ENCODE results near the gene SSH2. TPM values are rescaled to one million over a fixed set of nuclear protein-coding genes. Genes with fewer than 3 reads are reported as not detected.

Gene SSH2
- total RNA-seq, 1 donor from 2014 or later: 15.5 TPM

- FAIRE-seq (no peak), DNase-seq (ENCODE audit: low spot score in 2 of 2) (no peak)
These were observed 211.5 kb downstream of the SSH2 start for GRCh38 chr17:29718446-29719039.

- FAIRE-seq (no peak), DNase-seq (ENCODE audit: low spot score in 2 of 2) (no peak)
These were observed 212.2 kb downstream of the SSH2 start for GRCh38 chr17:29717817-29718216.

GRCh38 chr17:29716566-29716965 lies 213.5 kb downstream of the SSH2 start:
- FAIRE-seq (no peak), DNase-seq (ENCODE audit: low spot score in 2 of 2) (no peak)

GRCh38 chr17:29715680-29716079 lies 214.3 kb downstream of the SSH2 start:
- no peak for FAIRE-seq
- DNase-seq (ENCODE audit: low spot score in 2 of 2): no peak

GRCh38 chr17:29714146-29714545 lies 215.9 kb downstream of the SSH2 start:
- no peak for FAIRE-seq
- no peak for DNase-seq (ENCODE audit: low spot score in 2 of 2)

GRCh38 chr17:29713626-29714025 lies 216.4 kb downstream of the SSH2 start:
- no peak for FAIRE-seq

GRCh38 chr17:29711588-29712385 lies 218.2 kb downstream of the SSH2 start:
- no peak for DNase-seq (ENCODE audit: low spot score in 2 of 2)
- FAIRE-seq: no peak

More at GRCh38 chr17:29713626-29714025, 216.4 kb downstream of the SSH2 start:
- DNase-seq (ENCODE audit: low spot score in 2 of 2): no peak

GRCh38 chr17:29710891-29711418 lies 219.1 kb downstream of the SSH2 start:
- FAIRE-seq: no peak
- DNase-seq (ENCODE audit: low spot score in 2 of 2): no peak

- FAIRE-seq: no peak
These were observed 219.5 kb downstream of the SSH2 start for GRCh38 chr17:29710520-29710884.

GRCh38 chr17:29709866-29710519 lies 220.0 kb downstream of the SSH2 start:
- no peak for FAIRE-seq

More at GRCh38 chr17:29710520-29710884, 219.5 kb downstream of the SSH2 start:
- no peak for DNase-seq (ENCODE audit: low spot score in 2 of 2)

GRCh38 chr17:29707212-29707571 lies 222.8 kb downstream of the SSH2 start:
- no peak for FAIRE-seq
- DNase-seq (ENCODE audit: low spot score in 2 of 2): no peak

More at GRCh38 chr17:29709866-29710519, 220.0 kb downstream of the SSH2 start:
- no peak for DNase-seq (ENCODE audit: low spot score in 2 of 2)

GRCh38 chr17:29706045-29706431 lies 224.0 kb downstream of the SSH2 start:
- DNase-seq (ENCODE audit: low spot score in 2 of 2) (no peak), FAIRE-seq (no peak)

- FAIRE-seq: no peak
These were observed 224.6 kb downstream of the SSH2 start for GRCh38 chr17:29705386-29705785.

GRCh38 chr17:29699283-29699682 lies 230.7 kb downstream of the SSH2 start:
- FAIRE-seq: no peak
- no peak for DNase-seq (ENCODE audit: low spot score in 2 of 2)

More at GRCh38 chr17:29705386-29705785, 224.6 kb downstream of the SSH2 start:
- DNase-seq (ENCODE audit: low spot score in 2 of 2): no peak

- DNase-seq (ENCODE audit: low spot score in 2 of 2): no peak
- no peak for FAIRE-seq
These were observed 231.2 kb downstream of the SSH2 start for GRCh38 chr17:29698837-29699236.

- FAIRE-seq (no peak), DNase-seq (ENCODE audit: low spot score in 2 of 2) (no peak)
These were observed 231.8 kb downstream of the SSH2 start for GRCh38 chr17:29698019-29698777.

GRCh38 chr17:29697371-29697770 lies 232.7 kb downstream of the SSH2 start:
- FAIRE-seq (no peak), DNase-seq (ENCODE audit: low spot score in 2 of 2) (no peak)

GRCh38 chr17:29694918-29695563 lies 235.0 kb downstream of the SSH2 start:
- FAIRE-seq: no peak
- DNase-seq (ENCODE audit: low spot score in 2 of 2): no peak

GRCh38 chr17:29693751-29694150 lies 236.3 kb downstream of the SSH2 start:
- FAIRE-seq (no peak), DNase-seq (ENCODE audit: low spot score in 2 of 2) (no peak)

- no peak for DNase-seq (ENCODE audit: low spot score in 2 of 2)
- peak; percentile 39 for FAIRE-seq
These were observed 242.4 kb downstream of the SSH2 start for GRCh38 chr17:29687596-29687995.

Measured in frontal cortex (tissue), 4 donors.